CD4-positive, alpha-beta T cell (primary cell): ENCODE results near the gene SNRPF. TPM values are rescaled to one million over a fixed set of nuclear protein-coding genes. Genes with fewer than 3 reads are reported as not detected.

Source experiments
- ATAC-seq: fragments of 200-7000 bp; cut with Tn5 transposase; one replicate; pipeline ENCODE4 v1.10.0; 2022; ENCODE audit warnings: mild to moderate bottlenecking; ENCODE audit not compliant: poor library complexity
- CTCF ChIA-PET: fragments of 350-600 bp; sonication (Branson Sonifier 250); formaldehyde crosslinking; loops from one replicate; lab custom pipeline; 2021; ENCODE audit warnings: antibody characterized with exemption, inconsistent platforms; lab: Charles Lee
- POLR2A ChIA-PET: fragments of 350-600 bp; sonication (Branson Sonifier 250); formaldehyde crosslinking; loops from one replicate; lab custom pipeline; 2021; ENCODE audit warnings: antibody characterized with exemption, inconsistent platforms; lab: Charles Lee
- DNase-seq, 14 experiments: peaks; one replicate each; pipeline ENCODE4 v3.0.0-alpha.2; 2013 to 2020; ENCODE audit warnings: mixed read lengths in 2 of 14
- H3K27ac ChIP-seq, 2 donors: one replicate each; pipeline versions ENCODE4 v1.5.1 to v1.7.0; 2013; ENCODE audit warnings: low read length in 2 of 2, low read depth in 1 of 2, mild to moderate bottlenecking in 1 of 2
- H3K27me3 ChIP-seq, 2 experiments: 1 replicate in 1 of 2; 2 replicates in 1 of 2; pipeline versions ENCODE4 v1.6.1 to v1.7.0; 2013; ENCODE audit warnings: low read length in 2 of 2, control low read depth in 1 of 2, mild to moderate bottlenecking in 1 of 2, moderate library complexity in 1 of 2; ENCODE audit not compliant: insufficient read depth in 2 of 2, control insufficient read depth in 1 of 2
- H3K36me3 ChIP-seq: one replicate; pipeline ENCODE4 v1.6.1; 2013; ENCODE audit warnings: low read length, control low read depth; ENCODE audit not compliant: insufficient read depth
- H3K4me1 ChIP-seq: one replicate; pipeline ENCODE4 v1.6.1; 2013; ENCODE audit warnings: low read length, control low read depth; ENCODE audit not compliant: insufficient read depth
- H3K4me3 ChIP-seq: one replicate; pipeline ENCODE4 v1.5.1; 2013; ENCODE audit warnings: mild to moderate bottlenecking, low read length, moderate library complexity
- H3K9me3 ChIP-seq, 2 experiments: 1 replicate in 1 of 2; 2 replicates in 1 of 2; pipeline versions ENCODE4 v1.6.1 to v1.7.0; 2013; ENCODE audit warnings: low read length in 2 of 2, mild to moderate bottlenecking in 2 of 2, control low read depth in 1 of 2, moderate library complexity in 1 of 2; ENCODE audit not compliant: control insufficient read depth in 1 of 2, insufficient read depth in 1 of 2
- H3K27ac Mint-ChIP-seq: one replicate; pipeline ENCODE4 v1.8.0; 2020; ENCODE audit warnings: mixed read lengths
- H3K27me3 Mint-ChIP-seq: one replicate; pipeline ENCODE4 v1.8.0; 2021; ENCODE audit warnings: mixed read lengths
- H3K36me3 Mint-ChIP-seq: one replicate; pipeline ENCODE4 v1.8.0; 2021; ENCODE audit warnings: low read depth, mixed read lengths
- H3K4me1 Mint-ChIP-seq: one replicate; pipeline ENCODE4 v1.8.0; 2021; ENCODE audit warnings: low read depth, mixed read lengths
- H3K4me3 Mint-ChIP-seq: one replicate; pipeline ENCODE4 v1.8.0; 2020; ENCODE audit warnings: mild to moderate bottlenecking, mixed read lengths
- H3K9me3 Mint-ChIP-seq: one replicate; pipeline ENCODE4 v1.8.0; 2020; ENCODE audit warnings: mixed read lengths
- CTCF ChIP-seq: fragments of 200-600 bp; IDR thresholded peaks from one replicate; pipeline ENCODE4 v1.8.0; 2022; ENCODE audit warnings: antibody characterized with exemption, mild to moderate bottlenecking
- intact Hi-C, 2 experiments: fragments of 100-400 bp; cut with DNase I in 1 of 2; cut with micrococcal nuclease in 1 of 2; formaldehyde crosslinking; loops; one replicate each; pipeline versions ENCODE4 v1.15.1 to v1.9.0; 2023 to 2025; cut with DNase I, micrococcal nuclease
- total RNA-seq, 174 experiments: library from RNA in 2 of 174; stranded (reverse) in 2 of 174; gene quantifications; one replicate each; pipeline ENCODE4 v1.2.3 and lab custom pipeline; 2021 to 2026

Gene SNRPF
- total RNA-seq, 2 experiments from 2014 or later, result 40.9 to 44.0 TPM

- Histone ChIP-seq H3K36me3 (peaks cover 38% of the 10 kb centered on the region), H3K27ac (no peak overlapping the region), H3K4me3 (no peak overlapping the region), H3K9me3 (no peaks in the 10 kb centered on the region), H3K27me3 (no peaks in the 10 kb centered on the region), H3K4me1 (no peaks in the 10 kb centered on the region)
- peaks cover 63% of the 10 kb centered on the region for H3K36me3 Mint-ChIP-seq
- H3K27me3 Mint-ChIP-seq, result no peaks in the 10 kb centered on the region
- H3K4me3 Mint-ChIP-seq, result no peak overlapping the region
- no peaks in the 10 kb centered on the region for H3K4me1 Mint-ChIP-seq
- H3K27ac Mint-ChIP-seq, result no peak overlapping the region
- no peak for TF ChIP-seq CTCF
- no peak for DNase-seq
- ATAC-seq, result no peak
- no peaks in the 10 kb centered on the region for H3K9me3 Mint-ChIP-seq
- ChIA-PET POLR2A (no interaction called here), CTCF (no interaction called here)
- intact Hi-C loops, result no loop called here
These were observed 12.1 kb downstream of the SNRPF start for GRCh38 chr12:95870897-95871296.

- no peak for TF ChIP-seq CTCF
- no peak overlapping the region for H3K4me3 ChIP-seq
- POLR2A ChIA-PET, result no interaction called here
- H3K4me3 Mint-ChIP-seq, result no peak overlapping the region
- no peak overlapping the region for H3K27ac ChIP-seq
- CTCF ChIA-PET, result no interaction called here
- no peaks in the 10 kb centered on the region for H3K4me1 Mint-ChIP-seq
- H3K27me3 ChIP-seq, result no peaks in the 10 kb centered on the region
- intact Hi-C loops, result no loop called here
- no peaks in the 10 kb centered on the region for H3K4me1 ChIP-seq
- DNase-seq (no peak), ATAC-seq (no peak)
- H3K36me3 Mint-ChIP-seq, result peaks cover 31% of the 10 kb centered on the region
- H3K27me3 Mint-ChIP-seq, result no peaks in the 10 kb centered on the region
- H3K27ac Mint-ChIP-seq, result no peak overlapping the region
- peaks cover 16% of the 10 kb centered on the region for H3K36me3 ChIP-seq
- H3K9me3 ChIP-seq, result no peaks in the 10 kb centered on the region
- H3K9me3 Mint-ChIP-seq, result no peaks in the 10 kb centered on the region
These were observed 15.7 kb downstream of the SNRPF start for GRCh38 chr12:95874452-95874851.

- no peaks in the 10 kb centered on the region for H3K27me3 ChIP-seq
- H3K9me3 ChIP-seq, result no peaks in the 10 kb centered on the region
- no peaks in the 10 kb centered on the region for H3K4me1 Mint-ChIP-seq
- H3K27ac ChIP-seq, result no peak overlapping the region
- ATAC-seq (no peak), DNase-seq (no peak)
- peaks cover 10% of the 10 kb centered on the region for H3K36me3 Mint-ChIP-seq
- ChIA-PET POLR2A (no interaction called here), CTCF (no interaction called here)
- H3K27me3 Mint-ChIP-seq, result no peaks in the 10 kb centered on the region
- H3K36me3 ChIP-seq, result peaks cover 7% of the 10 kb centered on the region
- no peaks in the 10 kb centered on the region for H3K4me1 ChIP-seq
- no peak for TF ChIP-seq CTCF
- H3K4me3 Mint-ChIP-seq, result no peak overlapping the region
- no peaks in the 10 kb centered on the region for H3K9me3 Mint-ChIP-seq
- no peak overlapping the region for H3K4me3 ChIP-seq
- no peak overlapping the region for H3K27ac Mint-ChIP-seq
- intact Hi-C loops, result no loop called here
These were observed 18.9 kb downstream of the SNRPF start for GRCh38 chr12:95877622-95878021.
